Measurements from ENCODE around the gene MICAL2.

The MICAL2 gene

DNA sequence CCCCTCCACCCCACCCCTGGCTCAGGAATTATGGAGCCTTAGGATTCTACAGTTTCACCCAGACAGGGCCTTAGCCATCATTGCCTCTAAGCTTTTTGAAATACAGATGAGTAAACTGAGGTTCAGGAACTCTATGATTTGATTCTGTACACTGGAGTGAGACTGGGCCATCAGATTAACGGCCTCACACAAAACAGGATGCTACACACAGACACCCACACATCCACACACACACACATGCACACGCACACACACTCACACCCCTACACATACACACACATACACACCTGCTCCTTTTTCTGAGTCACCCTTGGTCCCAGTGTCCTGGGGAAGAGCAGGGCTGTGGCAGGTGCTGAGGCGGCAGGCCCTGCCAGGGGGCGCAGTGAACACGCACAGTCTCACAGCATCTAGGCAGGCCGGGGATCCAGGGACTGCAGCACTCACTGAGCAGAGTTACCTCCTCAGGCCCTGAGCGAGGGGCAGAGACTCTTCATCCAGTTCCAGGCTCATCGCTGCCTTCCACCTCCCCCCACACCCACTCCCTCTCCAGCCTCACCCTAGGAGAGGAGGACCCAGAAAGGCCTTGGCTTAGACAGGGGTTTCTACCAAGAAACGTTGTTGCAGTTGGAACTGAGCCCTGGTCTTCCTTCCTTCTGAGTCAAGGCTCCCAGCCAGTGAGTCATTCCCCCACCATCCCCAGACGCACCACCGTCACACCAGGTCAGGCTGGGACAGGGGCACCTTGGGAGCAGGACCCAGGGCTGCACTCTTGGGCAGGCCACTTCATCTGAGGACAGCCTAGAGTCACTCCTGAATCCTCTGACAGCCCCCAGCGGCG, 177.2 kb downstream of the MICAL2 start:
- no peak for DNase-seq (ENCODE audit: low read depth)

DNA sequence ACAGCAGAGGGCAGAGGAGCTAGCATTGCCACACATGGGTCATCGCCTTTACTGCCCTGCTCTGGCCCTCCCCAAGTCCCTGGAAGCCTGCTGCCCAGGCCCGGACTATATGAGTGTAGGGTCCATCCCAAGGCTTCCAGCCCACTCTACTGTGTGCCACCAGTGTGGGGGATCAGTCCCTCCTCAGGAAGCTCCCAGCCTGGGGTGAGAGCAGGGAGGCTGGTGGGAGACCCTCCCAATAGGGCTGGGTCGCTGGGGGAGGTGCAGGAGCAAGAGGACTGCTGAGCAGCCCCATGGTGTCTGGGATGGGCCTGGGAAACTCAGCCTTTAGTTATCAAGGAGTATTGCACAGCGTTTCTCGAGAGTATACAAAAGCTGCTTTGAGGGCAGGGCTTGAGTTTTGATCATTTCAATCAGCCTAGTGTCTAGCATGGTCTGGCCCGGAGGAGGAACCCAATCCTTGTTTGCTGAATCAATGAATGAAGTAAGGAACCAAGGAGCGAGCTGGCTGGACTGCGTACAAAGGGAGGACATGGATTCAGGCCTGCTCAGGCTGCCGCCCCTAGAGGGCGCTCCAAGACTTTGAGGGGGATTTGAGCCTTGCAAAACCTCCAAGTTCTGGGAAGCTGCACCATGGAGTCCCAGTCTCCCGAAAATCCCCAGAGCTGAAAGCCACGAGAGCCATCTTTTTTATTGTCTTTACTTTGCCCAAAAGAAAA, 178.0 kb downstream of the MICAL2 start:
- no peak for DNase-seq (ENCODE audit: low read depth)

DNA sequence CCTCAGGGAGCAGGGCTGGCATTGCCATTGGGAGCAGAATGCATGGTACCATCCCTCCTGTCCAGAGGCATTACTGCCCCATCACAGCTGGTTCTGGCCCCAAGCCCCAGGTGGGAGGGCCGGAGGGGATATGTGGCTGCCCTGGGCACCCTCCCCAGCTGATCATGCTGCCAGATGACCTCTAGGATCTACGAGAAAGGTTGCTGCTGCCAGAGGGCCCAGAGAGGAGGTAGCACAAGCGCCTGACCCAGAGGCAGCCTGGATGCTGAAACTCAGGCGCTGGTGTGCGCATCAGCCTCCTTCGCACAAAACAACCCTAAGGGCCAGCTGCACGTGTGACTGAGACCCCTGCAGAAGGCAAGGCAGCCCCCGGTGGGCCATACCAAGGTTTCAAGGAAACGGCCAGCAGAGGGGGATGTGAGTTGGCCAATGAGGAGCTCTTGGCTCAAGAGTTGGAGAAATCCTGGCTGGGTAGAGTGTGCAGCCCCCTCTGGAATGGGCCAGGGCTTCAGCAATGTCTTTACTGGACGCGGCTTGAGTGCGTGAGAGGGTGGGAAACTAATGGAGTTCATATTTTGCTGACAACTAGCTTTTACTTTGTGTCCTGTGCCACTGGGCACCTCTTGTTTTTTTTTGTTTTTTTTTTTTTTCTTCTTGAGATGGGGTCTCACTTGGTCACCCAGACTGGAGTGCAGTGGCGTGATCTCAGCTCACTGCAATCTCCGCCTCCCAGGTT, 178.7 kb downstream of the MICAL2 start:
- no peak for DNase-seq (ENCODE audit: low read depth)

DNA sequence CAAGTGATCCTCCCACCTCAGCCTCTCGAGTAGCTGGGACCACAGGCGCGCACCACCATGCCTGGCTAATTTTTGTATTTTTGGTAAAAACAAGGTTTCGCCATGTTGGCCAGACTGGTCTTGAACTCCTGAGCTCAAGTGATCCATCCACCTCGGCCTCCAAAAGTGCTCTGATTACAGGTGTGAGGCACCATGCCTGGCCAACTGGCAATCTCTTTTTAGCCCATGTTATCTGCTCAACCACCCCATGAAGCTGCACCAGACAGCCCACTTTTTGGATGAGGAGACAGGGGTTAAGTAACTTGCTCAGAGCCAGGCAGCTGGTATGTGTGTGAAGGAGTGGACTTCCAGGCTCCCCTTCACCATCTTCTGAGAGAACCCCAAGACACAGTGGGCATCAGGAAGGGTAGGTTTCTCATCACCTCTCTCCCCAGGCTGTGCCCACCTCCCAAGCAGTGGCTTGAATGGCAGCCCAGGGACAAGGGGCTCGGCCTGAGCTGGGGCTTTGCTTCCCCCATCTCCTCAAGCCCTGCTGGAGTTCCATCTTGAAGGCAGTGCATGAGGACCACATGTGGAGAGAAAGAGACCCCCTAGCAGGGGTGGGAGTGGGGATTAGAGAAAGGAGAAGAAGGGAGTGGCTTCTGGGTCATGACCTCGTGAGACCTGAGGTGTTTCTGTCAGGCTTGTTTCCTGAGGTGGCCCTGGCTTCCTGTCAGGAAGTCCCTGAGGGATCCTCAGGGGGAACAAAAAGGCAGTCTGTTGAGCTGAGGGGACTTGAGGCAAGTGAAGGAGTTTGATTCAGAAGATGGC, 179.5 kb downstream of the MICAL2 start:
- no peak for DNase-seq (ENCODE audit: low read depth)

DNA sequence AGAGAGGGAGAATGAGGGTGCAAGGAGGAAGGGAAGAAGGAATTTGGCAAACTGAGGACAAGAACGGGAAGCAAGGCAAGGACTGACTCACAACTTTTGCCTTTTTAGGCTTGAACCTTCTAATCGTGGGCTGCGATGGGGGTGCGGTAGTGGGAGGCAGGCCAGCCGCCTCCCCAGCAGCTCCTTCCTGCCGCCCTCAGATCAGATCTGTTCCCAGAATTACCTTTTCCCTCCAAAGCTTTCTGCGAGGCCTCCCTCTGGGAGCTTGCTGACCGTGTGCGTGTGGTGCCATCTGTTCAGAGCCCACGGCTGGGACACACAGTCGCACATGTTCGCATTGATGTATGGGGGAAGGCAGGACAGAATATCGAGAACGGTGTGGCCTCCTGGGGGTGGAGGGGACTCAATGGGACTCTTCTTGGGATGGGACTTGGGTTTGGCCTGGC, 180.1 kb downstream of the MICAL2 start:
- no peak for DNase-seq (ENCODE audit: low read depth)

DNA sequence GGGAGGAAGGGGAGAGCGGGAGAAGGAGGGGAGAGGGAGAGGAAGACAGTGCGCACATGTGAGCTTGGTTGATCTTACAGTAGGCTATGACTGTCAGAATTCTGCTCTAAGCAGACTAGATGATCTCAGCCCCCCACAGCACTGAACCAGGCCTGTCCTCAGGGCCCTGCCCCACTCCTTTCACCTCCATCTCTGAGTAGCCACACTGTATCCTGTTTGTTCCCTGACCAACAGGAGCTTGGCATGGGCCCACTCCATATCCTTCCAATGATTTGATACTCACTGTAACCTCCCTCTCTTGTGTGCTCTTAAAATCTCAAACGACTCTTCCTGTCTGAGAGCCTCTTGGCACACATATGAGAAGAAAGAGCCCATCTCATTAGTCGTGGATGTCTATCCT, 180.9 kb downstream of the MICAL2 start:
- DNase-seq (ENCODE audit: low read depth) = no peak

DNA sequence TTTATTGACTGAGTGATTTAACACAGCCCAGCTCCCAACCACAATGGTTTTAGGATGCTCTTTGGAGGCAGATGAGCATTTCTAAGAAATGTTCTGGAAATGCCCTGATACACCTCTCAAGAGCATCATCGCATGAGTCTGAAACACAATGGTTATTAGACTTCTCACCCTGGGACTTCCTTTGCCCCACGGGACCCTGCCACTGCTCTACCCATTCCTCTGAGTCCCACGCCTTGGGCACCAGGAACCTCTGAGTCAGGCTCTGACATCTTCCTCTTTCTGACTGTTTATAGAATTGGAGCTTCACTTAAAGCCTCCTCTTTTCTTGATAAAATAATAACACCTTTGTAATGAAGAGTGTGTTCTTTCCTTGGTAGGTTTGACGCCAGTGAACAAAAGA, 181.4 kb downstream of the MICAL2 start:
- DNase-seq (ENCODE audit: low read depth) = no peak

DNA sequence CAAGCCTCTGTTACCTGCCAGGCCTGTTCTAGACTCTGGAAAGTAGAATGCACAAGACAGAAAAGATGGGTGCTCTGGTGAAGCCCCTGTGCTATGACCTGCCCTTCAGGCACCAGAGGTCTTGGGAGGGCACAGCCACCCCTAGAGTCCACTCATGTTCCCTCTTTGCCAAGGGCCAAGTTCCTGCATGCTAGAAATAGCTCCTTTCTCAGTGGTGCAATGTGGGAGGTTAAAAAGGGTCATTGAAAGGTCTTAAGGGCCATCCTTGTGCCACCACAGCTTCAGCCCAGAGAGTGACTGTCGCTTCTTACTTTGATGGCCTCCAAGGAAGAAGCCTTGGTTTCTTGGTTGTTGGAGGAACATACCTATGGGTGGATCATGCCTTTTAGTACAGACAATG, 182.4 kb downstream of the MICAL2 start:
- no peak for DNase-seq (ENCODE audit: low read depth)

DNA sequence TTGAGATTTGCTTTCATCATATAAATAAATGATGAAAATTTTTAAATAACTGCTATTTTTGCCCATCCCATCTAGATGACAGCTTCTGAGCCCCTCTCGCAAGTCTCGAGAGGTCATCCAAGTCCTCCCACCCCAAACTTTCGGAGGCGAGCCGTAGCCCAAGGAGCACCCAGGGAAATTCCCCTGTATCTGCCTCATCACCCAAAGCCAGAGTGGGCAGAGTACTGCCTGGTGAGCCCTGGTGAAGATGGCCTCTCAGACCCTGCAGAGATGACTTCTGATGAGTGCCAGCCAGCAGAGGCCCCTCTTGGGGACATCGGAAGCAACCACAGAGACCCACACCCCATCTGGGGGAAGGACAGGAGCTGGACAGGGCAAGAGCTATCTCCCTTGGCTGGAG, 183.1 kb downstream of the MICAL2 start:
- no peak for DNase-seq (ENCODE audit: low read depth)

DNA sequence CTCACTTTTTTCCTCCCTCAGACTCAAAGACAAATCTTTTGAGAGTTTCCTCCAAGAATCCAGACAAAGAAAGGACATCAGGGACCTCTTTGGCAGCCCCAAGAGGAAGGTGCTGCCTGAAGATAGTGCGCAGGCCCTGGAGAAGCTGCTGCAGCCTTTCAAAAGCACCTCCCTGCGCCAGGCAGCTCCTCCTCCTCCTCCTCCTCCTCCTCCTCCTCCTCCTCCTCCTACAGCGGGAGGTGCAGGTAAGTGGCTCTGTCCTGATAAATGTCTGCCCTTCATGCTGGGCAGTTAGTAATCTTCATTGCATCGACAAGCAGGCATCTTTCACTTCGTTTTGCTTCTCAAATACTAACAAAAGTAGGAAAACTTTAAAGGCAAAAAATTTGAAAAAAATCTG, 184.2 kb downstream of the MICAL2 start:
- no peak for DNase-seq (ENCODE audit: low read depth)

DNA sequence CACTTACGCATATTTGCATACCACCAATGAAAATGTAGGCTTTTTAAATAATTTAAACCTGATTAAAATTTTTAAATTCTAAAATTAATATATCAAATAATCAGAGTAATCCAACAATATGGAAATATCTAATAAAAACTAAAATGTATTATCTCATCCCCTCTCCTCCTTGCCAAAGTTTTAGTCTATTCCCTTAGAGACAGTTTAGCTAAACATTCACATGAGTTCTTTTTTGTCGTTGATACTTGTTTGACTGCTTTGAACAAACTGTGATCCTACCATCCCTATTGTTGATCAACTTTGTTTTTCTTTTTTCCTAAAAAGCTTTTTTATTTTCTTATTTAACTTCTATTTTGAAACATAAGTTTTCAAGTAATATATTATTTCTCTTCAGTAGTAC, 185.6 kb downstream of the MICAL2 start:
- DNase-seq (ENCODE audit: low read depth) = no peak

DNA sequence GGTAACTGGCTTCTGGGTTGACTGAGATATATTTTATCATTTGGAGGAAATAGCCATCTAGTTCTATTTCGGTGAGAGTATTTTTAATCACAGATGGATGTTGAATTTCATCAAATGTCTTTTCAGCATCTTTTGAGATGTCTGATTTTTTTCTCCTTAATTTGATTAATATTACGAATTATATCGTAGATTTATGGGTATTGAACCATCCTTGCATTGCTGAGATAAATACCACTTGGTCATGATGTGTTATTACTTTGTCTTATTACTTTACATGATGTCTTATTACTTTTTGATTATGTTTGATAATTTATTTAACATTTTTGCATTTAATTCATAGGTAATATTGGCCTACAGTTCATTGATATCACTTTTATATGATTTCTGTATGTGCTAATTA, 188.2 kb downstream of the MICAL2 start:
- DNase-seq (ENCODE audit: low read depth) = no peak

DNA sequence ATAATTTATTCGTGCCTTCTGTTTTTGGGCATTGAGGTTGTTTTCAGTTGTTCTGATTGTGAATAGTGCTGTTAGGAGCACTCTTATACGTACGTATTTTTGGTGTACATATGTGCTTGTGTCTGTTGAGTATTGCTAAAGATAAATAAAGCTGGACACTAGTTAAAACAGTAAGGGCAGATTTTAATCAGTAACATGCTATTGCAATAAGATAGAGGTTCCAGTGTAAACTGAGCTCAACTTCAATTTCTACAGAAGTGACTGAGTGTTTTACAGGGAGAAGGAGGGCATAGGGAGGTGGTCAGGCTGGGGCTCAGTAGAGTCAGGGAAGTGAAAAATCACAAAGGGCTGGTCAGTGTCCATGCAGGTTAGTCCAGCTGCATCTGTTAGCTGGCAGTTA, 191.0 kb downstream of the MICAL2 start:
- no peak for DNase-seq (ENCODE audit: low read depth)

DNA sequence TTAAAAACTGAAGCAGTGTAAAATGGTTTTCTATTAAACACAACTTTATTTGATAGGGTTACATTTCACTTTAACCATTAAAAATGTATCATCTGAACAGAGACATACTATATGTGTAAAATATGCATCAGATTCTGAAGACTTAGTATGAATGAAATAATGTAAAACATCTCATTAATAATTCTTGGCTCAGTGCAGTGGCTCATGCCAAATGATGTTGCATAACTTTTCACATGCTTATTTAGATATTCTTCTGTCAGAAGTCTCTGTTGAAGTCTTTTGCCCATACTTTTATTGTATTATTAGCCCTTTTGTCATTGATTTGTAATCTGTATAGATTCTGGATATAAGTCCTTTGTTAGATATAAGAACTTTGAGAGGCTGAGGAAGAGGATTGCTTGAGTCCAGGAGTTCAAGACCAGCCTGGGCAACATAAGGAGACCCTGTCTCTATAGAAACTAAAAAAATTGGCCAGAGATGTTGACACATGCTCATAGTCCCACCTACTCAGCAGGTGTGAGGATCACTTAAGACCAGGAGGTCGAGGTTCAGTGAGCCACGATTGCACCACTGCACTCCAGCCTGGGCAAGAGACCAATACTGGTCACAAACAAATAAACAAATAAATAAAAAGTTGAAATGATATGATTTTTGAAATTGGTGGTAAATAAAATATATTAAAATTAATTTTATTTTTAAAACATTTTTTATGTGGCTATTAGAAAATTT, 193.2 kb downstream of the MICAL2 start:
- DNase-seq (ENCODE audit: low read depth) = no peak

DNA sequence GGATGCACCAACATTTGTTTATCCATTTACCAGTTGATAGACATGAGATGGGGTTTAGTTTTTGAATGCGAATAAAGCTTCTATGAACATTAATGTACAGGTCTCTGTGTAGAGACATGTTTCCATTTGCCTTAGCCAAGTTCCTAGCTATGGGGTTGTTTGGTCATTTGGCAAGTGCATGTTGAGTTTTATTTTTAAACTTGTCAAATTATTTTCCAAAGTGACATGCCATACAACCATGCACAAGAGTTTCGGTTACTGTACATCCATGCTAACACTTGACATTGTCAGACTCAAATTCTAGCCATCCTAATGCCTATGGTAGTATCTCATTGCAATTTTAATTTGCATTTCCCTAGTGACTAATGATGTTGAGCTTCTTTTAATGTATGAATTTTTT, 196.4 kb downstream of the MICAL2 start:
- no peak for DNase-seq (ENCODE audit: low read depth)

DNA sequence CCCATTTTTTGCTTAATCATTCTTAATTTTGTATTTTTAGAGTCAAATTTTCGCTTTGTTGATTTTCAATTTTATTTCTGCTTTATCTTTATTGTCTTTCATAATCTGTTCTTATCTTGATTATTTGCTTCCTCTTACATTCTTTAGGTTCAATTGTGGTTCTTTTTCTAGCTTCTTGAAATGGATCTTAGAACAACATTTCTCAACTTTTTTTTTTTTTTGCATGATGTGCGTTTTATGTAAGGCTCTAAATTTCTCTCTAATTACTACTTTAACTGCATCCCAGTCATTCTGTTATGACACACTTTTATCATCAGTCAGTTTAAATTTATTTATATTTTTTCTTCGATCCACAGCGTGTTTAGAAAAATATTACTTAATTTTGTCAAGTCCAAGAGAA, 201.7 kb downstream of the MICAL2 start:
- DNase-seq (ENCODE audit: low read depth) = no peak

Measured in activated gamma-delta T cell treated with anti-CD3 and anti-CD28 coated beads, Interleukin-2, amount 50 U/mL, for 16 hours (primary cell).